Measurements from ENCODE around the gene ERBB3. TPM values are rescaled to one million over a fixed set of nuclear protein-coding genes. Genes with fewer than 3 reads are reported as not detected.

The ERBB3 gene
- total and polyA plus RNA-seq, 8 donors, result 29.5 to 106 (median 50.3) TPM

GRCh38 chr12:56128670-56129205, 48.8 kb downstream of the ERBB3 start:
- H3K36me3 ChIP-seq, result peaks cover 3 to 32% (median 4%) of the 10 kb centered on the region in 3 donors
- H3K9me3 ChIP-seq, result no peaks in the 10 kb centered on the region
- H3K4me3 ChIP-seq, result peak overlapping the region; percentile 64 to 82 (median 76)
- TF ChIP-seq CTCF (IDR thresholded peaks at IDR 0.05), result no peak
- 0% methylated on average over 20 of the region's 20 CpGs for WGBS, 2 donors
- peaks cover 10 to 27% (median 12%) of the 10 kb centered on the region in 3 donors for H3K4me1 ChIP-seq
- FAIRE-seq (no peak), ATAC-seq (peak; percentile 4 to 15 (median 12)), DNase-seq (peak in 1 of 6 donors; percentile 40)
- intact Hi-C loops (cut with DNase I), result loop anchor here in 1 of 3 donors (10.0 kb wide), 1 partner anchor 326 kb away; the partner anchor contains the start of gene MIP
- no peaks in the 10 kb centered on the region for H3K27me3 ChIP-seq
- peak overlapping the region; percentile 67 to 89 (median 77) for H3K27ac ChIP-seq

- peaks cover 3 to 38% (median 4%) of the 10 kb centered on the region in 3 donors for H3K36me3 ChIP-seq
- FAIRE-seq (no peak), DNase-seq (peak in 5 of 6 donors; percentile 58 to 86 (median 66)), ATAC-seq (peak; percentile 30 to 61 (median 51))
- no peaks in the 10 kb centered on the region for H3K27me3 ChIP-seq
- H3K4me1 ChIP-seq, result peaks cover 10 to 27% (median 12%) of the 10 kb centered on the region in 3 donors
- peak overlapping the region; percentile 67 to 89 (median 77) for H3K27ac ChIP-seq
- intact Hi-C loops (cut with DNase I), result loop anchor here in 1 of 3 donors (10.0 kb wide), 1 partner anchor 325 kb away; the partner anchor contains the start of gene MIP
- WGBS, 2 donors, result 4 to 5% methylated on average over 29 of the region's 29 CpGs
- H3K9me3 ChIP-seq, result no peaks in the 10 kb centered on the region
- H3K4me3 ChIP-seq, result peak overlapping the region; percentile 64 to 82 (median 76)
- TF ChIP-seq CTCF (IDR thresholded peaks at IDR 0.05), result no peak
Measured at GRCh38 chr12:56129206-56129941, 49.4 kb downstream of the ERBB3 start.

- intact Hi-C loops (cut with DNase I), result loop anchor here in 1 of 3 donors (10.0 kb wide), 1 partner anchor 325 kb away; the partner anchor contains the start of gene MIP
- Histone ChIP-seq H3K4me3 (peak overlapping the region in 1 of 4 donors; percentile 72), H3K4me1 (peaks cover 10 to 27% (median 12%) of the 10 kb centered on the region in 3 donors), H3K36me3 (peaks cover 3 to 44% (median 4%) of the 10 kb centered on the region in 3 donors), H3K27ac (peak overlapping the region in 1 of 4 donors; percentile 79), H3K27me3 (no peaks in the 10 kb centered on the region), H3K9me3 (no peaks in the 10 kb centered on the region)
- no peak for TF ChIP-seq CTCF (IDR thresholded peaks at IDR 0.05)
- FAIRE-seq, result no peak
- WGBS, 2 donors, result 77 to 81% methylated on average over 22 of the region's 22 CpGs
- no peak for DNase-seq
- no peak for ATAC-seq
Measured at GRCh38 chr12:56129942-56130495, 50.1 kb downstream of the ERBB3 start.

GRCh38 chr12:56130876-56131275, 50.9 kb downstream of the ERBB3 start:
- H3K27me3 ChIP-seq, result no peaks in the 10 kb centered on the region
- peaks cover 3 to 44% (median 4%) of the 10 kb centered on the region in 3 donors for H3K36me3 ChIP-seq
- FAIRE-seq, result no peak
- 83 to 88% methylated on average over 4 of the region's 4 CpGs for WGBS, 2 donors
- no peak for ATAC-seq
- TF ChIP-seq CTCF (IDR thresholded peaks at IDR 0.05), result no peak
- H3K9me3 ChIP-seq, result no peaks in the 10 kb centered on the region
- no peak overlapping the region for H3K4me3 ChIP-seq
- peaks cover 10 to 23% (median 12%) of the 10 kb centered on the region in 3 donors for H3K4me1 ChIP-seq
- no peak overlapping the region for H3K27ac ChIP-seq
- DNase-seq, result no peak
- intact Hi-C loops (cut with DNase I), result no loop called here
